ENCODE data around the gene TNFSF18.

- TF ChIP-seq CTCF (IDR thresholded peaks at IDR 0.05) (no peak), POLR2A (IDR thresholded peaks at IDR 0.05) (no peak)
These were observed 2.0 kb upstream of the TNFSF18 start for GRCh38 chr1:173052681-173053196.

Measured in testis (tissue), 2 donors.